HG02938 (cell line): Measurements from ENCODE around the gene PLEKHA7.
A peak's percentile ranks its signal among the peaks of the same experiment; 100 is the strongest.

Experiments used
- ATAC-seq: cut with Tn5 transposase; IDR thresholded peaks from one replicate; pipeline ENCODE4 v1.9.1; 2021; ENCODE audit warnings: mild to moderate bottlenecking, moderate library complexity; ENCODE audit not compliant: unreplicated experiment

PLEKHA7 gene

DNA sequence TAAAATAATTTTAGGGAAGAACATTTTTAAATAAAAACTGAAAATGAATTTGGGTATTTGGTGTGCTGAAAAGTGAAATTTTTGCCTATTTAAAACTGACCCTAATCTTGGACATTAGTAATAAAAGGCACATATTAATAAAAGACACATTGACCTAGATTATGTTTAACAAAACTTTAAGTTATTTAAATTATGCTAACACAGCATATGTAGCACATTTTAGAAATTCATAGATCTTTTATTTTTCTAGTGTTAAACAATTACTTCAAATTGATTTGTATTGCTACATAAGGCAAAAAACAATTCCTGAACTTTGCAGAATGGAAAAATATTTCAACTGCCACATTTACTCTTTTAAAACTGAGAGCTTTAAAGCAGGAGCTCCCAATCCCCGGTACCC is 265.1 kb downstream of the PLEKHA7 start:
- no peak for ATAC-seq

DNA sequence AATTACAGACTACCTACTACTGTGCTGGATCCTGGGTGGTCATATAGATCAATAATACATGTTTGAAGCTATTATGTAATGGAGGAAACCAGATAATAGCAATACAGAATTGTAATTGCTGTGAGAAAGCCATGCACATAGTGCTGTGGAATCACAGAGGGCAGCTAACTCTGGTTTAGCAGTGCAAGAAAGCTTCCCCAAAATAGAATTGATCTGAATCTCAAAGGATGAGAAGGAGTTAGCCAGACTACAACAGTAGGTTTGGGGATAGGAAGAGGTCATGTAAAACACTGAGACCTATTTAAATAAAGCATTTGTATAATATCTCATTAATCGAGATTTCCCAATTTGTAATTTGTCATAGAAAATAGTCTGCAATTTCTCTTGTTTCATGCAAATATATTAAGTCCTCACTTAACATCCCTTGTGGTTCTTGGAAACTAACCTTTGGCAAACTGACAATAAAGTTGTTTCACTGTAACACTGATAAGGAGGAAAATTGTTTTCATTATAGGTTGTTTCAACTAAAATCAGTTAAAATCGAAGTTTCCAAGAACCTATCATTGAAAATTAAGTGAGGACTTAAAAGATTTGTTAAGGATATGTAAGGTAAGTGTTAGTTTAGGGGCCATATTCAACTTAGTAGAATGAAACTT is 268.1 kb downstream of the PLEKHA7 start:
- ATAC-seq, result no peak

DNA sequence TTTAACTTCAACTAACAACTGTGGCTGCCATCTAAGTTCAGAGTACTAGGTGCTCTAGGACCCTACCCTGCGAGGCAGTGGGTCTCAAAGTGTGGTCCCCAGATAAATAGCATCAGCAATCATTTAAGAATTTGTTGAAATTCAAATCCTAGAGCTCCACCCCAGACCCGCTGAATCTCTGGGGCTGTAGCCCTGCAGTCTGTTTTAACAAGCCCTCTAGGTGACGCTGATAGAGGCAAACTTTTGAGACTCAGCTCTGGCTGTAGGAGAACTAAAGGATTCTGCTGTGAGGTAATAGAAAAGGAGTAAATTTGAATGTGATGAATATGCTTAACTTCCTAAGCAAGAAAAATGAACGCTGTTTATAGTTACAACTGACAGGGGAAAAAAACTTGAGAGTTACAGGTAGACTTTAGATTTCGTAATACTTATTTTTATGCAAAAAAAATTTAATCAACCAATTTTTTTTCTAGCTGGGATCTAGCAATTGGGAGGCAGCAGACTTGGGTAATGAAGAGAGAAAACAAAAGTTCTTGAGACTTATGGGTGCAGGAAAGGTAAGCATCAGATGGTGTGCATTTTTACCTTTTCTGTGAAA is 270.0 kb downstream of the PLEKHA7 start:
- ATAC-seq, result no peak

DNA sequence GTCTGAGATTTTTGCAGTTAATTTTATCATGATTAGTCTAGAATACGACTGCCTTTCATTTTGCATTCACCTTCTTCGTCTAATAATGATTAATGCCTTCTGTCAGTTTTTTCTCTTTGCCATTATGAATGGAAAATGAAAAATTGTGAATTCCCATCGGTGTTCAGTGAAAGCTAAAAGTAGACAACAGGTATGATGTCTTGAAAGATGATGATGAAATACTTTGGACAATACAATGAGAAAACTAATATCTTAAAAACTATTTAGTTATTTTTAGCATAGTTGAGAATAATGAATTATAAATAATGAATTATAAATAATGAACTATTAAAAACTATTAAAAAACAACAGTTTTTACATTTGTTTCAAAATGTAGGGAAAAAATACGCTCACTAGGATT is 270.7 kb downstream of the PLEKHA7 start:
- no peak for ATAC-seq

DNA sequence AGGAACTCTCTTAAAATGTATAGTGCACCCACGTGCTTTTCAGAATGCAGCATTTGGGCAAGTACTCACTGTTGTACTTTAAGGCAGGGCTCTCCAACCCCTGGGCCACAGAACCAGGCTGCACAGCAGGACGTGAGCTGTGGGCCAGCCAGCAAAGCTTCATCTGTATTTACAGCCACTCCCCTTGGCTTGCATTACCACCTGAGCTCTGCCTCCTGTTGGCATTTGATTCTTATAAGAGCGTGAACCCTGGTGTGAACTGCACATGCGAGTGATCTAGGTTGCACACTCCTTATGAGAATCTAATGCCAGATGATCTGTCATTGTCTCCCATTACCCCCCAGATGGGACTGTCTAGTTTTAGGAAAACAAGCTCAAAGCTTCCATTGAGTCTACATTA is 272.7 kb downstream of the PLEKHA7 start:
- no peak for ATAC-seq

DNA sequence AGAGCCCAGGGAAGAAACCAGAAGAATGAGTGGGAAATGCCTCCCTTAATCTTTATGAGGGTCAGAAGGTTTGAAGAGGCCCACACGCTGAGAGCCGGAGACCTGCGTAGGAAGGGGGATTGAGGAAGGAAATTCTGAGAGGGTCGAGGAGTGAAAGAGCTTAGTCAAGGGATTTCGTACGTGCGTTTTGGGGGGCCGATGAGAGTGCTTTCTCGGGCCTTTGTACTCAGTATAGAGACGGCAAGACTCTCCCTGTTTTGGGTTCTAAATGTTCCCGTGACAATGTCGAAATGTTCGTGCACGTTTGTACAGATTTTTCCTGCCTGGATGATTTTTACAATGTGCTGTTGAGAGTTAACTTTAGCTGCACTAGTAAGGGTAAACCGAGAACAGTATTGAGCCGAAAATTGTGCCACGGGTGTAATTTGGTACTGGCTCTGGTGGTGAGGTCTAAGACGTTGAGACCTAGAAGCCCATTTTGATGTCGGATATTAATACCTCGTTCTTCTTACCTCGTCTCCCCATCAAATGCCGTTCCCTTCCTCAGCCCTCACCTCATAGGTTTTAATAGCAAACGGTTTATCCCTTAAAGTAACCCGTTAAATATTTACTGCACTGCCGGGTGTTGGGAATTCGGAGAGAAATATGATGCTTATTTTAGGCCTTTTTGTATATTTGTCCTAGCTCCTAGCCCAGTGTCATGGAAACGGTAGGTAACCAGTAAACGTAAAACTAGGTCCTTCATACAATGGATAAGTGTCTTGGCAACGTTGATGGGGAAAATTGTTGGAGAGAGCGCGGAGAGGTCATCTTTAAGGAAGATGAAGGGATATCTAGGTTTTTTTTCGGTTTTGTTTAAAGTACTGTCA is 275.0 kb downstream of the PLEKHA7 start:
- peak; percentile 1 for ATAC-seq

DNA sequence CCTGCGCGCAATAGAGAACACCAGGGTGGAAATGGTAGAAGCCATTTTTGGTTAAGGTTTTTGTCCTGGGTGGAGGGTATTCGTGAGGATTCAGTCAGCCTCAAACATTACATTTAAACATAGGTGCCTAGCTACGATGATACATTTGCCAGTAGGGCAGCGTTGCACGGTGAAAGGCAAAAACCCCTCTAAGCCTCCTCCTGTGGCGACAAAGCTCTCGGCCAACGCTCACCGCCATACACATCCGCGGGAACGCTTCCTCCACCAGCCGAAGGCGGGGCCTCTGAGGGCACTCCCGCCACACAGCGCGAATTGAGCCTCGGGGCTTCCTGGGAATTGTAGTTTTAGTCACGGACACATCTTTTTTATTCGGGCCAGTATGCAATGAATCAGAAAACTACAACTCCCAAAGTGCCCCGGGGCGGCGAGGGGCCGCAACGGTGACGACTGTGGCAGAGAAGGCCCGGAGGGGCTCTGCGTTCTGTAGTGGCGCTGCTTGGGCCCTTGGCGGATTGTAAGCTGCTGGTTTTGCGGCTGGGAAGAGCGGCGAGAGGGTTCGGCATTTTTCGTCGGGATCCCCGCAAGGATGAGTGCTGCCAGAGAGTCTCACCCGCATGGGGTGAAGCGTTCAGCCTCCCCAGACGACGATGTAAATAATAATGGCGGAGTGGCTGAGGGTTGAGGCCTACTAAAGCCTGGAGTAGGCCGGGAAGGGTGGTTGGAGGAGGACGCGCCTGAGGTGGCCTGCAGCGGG is 275.8 kb downstream of the PLEKHA7 start, which contains the start of gene C11orf58:
Gene C11orf58, plus strand, starts transcription at position 455 of the 754 bp plus-strand sequence. Its CDS starts 132 bp downstream, at position 587.
- ATAC-seq, result peak; percentile 98

DNA sequence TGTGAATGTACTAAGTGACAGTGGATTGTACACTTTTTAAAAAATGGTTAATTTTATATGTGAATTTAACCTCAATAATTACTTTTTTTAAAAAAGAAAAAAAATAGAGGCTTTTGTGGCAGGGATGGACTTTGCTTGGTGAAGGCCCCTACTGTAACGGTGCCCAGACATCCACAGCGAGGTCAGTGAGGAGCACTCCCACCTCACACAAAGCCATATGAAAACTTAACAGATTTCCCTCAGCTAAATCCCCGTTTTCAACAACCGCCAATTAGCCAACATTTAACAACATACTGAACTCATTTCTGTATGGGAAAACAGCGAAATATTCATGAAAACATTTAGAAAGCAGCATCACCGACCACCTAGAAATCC is 276.4 kb downstream of the PLEKHA7 start:
- peak; percentile 7 for ATAC-seq
